Colonic mucosa (tissue), 4 donors: ENCODE data around the gene EEA1. TPM values are rescaled to one million over a fixed set of nuclear protein-coding genes. Genes with fewer than 3 reads are reported as not detected.
"Not testable (repeated sequence)": the region's sequence is repeated elsewhere in the genome, so short reads cannot be mapped to it uniquely, and the experiment has no call there.

Source experiments
- DNase-seq: peaks from one replicate; pipeline ENCODE4 v3.0.0-alpha.2; 2020
- H3K27ac ChIP-seq: fragments of 200-600 bp; one replicate; pipeline ENCODE4 v1.8.0; 2021
- H3K27me3 ChIP-seq: fragments of 200-600 bp; one replicate; pipeline ENCODE4 v1.8.0; 2021
- H3K36me3 ChIP-seq: fragments of 200-600 bp; one replicate; pipeline ENCODE4 v1.8.0; 2021
- H3K4me1 ChIP-seq: fragments of 200-600 bp; one replicate; pipeline ENCODE4 v1.8.0; 2021; ENCODE audit warnings: mild to moderate bottlenecking
- H3K4me3 ChIP-seq: fragments of 200-600 bp; one replicate; pipeline ENCODE4 v1.8.0; 2021
- H3K9ac ChIP-seq, 2 donors: one replicate each; pipeline ENCODE4 v1.7.0; 2013; ENCODE audit warnings: control low read depth in 2 of 2, low read depth in 2 of 2, low read length in 2 of 2
- H3K9me3 ChIP-seq: fragments of 200-600 bp; one replicate; pipeline ENCODE4 v1.8.0; 2021
- CTCF ChIP-seq: fragments of 200-600 bp; IDR thresholded peaks from one replicate; pipeline ENCODE4 v1.8.0; 2022; ENCODE audit warnings: antibody characterized with exemption, mild to moderate bottlenecking
- intact Hi-C: fragments of 100-400 bp; cut with DNase I; formaldehyde crosslinking; loops from one replicate; pipeline ENCODE4 v1.14.1; 2022
- total RNA-seq, 2 donors: library from RNA; stranded (reverse); fragmentation: NEBNext Ultra II Directional in 1 of 2; extraction: Animal tissue kit (Norgen Biotek cat#: 25700) in 1 of 2; gene quantifications; one replicate each; pipeline ENCODE4 v1.2.1, GENCODE V29; 2021
- donor health status: healthy.
- donor health status: DM: no; HTN: no; CAD: no.
- donor health status: DM: no; HTN: no; CAD: no.

EEA1 gene
- total RNA-seq, 2 donors from 2014 or later = 23.0 to 38.7 TPM

GRCh38 chr12:92794814-92795213 lies 134.3 kb downstream of the EEA1 start:
- Histone ChIP-seq H3K4me1 (no peaks in the 10 kb centered on the region), H3K9me3 (no peaks in the 10 kb centered on the region), H3K27ac (no peak overlapping the region), H3K4me3 (no peak overlapping the region), H3K27me3 (no peaks in the 10 kb centered on the region), H3K36me3 (no peaks in the 10 kb centered on the region), H3K9ac (no peak overlapping the region)
- DNase-seq = no peak
- intact Hi-C loops = no loop called here
- TF ChIP-seq CTCF = no peak

GRCh38 chr12:92794356-92794755 lies 134.7 kb downstream of the EEA1 start:
- not testable (repeated sequence) for H3K36me3 ChIP-seq

GRCh38 chr12:92786045-92786444 lies 143.1 kb downstream of the EEA1 start:
- no peak overlapping the region for H3K9ac ChIP-seq
- no peaks in the 10 kb centered on the region for H3K36me3 ChIP-seq
- DNase-seq = no peak
- TF ChIP-seq CTCF = no peak
- intact Hi-C loops = loop anchor here (10.0 kb wide), 1 partner anchor 639 kb away; no protein-coding TSS in a partner anchor
- H3K27me3 ChIP-seq = no peaks in the 10 kb centered on the region
- no peaks in the 10 kb centered on the region for H3K4me1 ChIP-seq
- H3K4me3 ChIP-seq = no peak overlapping the region
- H3K9me3 ChIP-seq = no peaks in the 10 kb centered on the region
- no peak overlapping the region for H3K27ac ChIP-seq

More at GRCh38 chr12:92794356-92794755, 134.7 kb downstream of the EEA1 start:
- H3K27ac ChIP-seq, DNase-seq, intact Hi-C loops, H3K27me3 ChIP-seq, H3K9ac ChIP-seq, H3K4me1 ChIP-seq, H3K9me3 ChIP-seq, H3K4me3 ChIP-seq: not testable (repeated sequence)

- no peak for TF ChIP-seq CTCF
- intact Hi-C loops = loop anchor here (10.0 kb wide), 1 partner anchor 639 kb away; no protein-coding TSS in a partner anchor
- Histone ChIP-seq H3K27me3 (no peaks in the 10 kb centered on the region), H3K9ac (no peak overlapping the region), H3K4me1 (no peaks in the 10 kb centered on the region), H3K36me3 (no peaks in the 10 kb centered on the region), H3K9me3 (no peaks in the 10 kb centered on the region), H3K4me3 (no peak overlapping the region), H3K27ac (no peak overlapping the region)
- DNase-seq = no peak
These were observed 143.5 kb downstream of the EEA1 start for GRCh38 chr12:92785563-92785950.

GRCh38 chr12:92784797-92785562 lies 144.1 kb downstream of the EEA1 start:
- Histone ChIP-seq H3K27ac (no peak overlapping the region), H3K4me1 (no peaks in the 10 kb centered on the region), H3K36me3 (no peaks in the 10 kb centered on the region), H3K9ac (no peak overlapping the region), H3K9me3 (no peaks in the 10 kb centered on the region), H3K27me3 (no peaks in the 10 kb centered on the region), H3K4me3 (no peak overlapping the region)
- intact Hi-C loops = loop anchor here (10.0 kb wide), 1 partner anchor 640 kb away; no protein-coding TSS in a partner anchor
- DNase-seq = peak; percentile 25
- TF ChIP-seq CTCF = peak; percentile 48

GRCh38 chr12:92784356-92784755 lies 144.7 kb downstream of the EEA1 start:
- no peak overlapping the region for H3K4me3 ChIP-seq
- TF ChIP-seq CTCF = no peak
- no peaks in the 10 kb centered on the region for H3K36me3 ChIP-seq
- DNase-seq = no peak
- intact Hi-C loops = loop anchor here (10.0 kb wide), 1 partner anchor 640 kb away; no protein-coding TSS in a partner anchor
- H3K4me1 ChIP-seq = no peaks in the 10 kb centered on the region
- H3K9me3 ChIP-seq = no peaks in the 10 kb centered on the region
- no peaks in the 10 kb centered on the region for H3K27me3 ChIP-seq
- peak overlapping the region; percentile 12 for H3K27ac ChIP-seq
- no peak overlapping the region for H3K9ac ChIP-seq
